ENCODE data around the gene HCN3. TPM values are rescaled to one million over a fixed set of nuclear protein-coding genes. Genes with fewer than 3 reads are reported as not detected.
A peak's percentile ranks its signal among the peaks of the same experiment; 100 is the strongest.

HCN3 gene
- total and polyA plus RNA-seq, 2 of the 13 experiments (the other 11 are each of a cell fraction or from before 2014, with no cell fraction given), result 2.4 to 10.2 TPM

GRCh38 chr1:155244368-155245162 lies 32.7 kb upstream of the HCN3 start:
- 78% methylated on average over 48 of the region's 53 CpGs for WGBS (ENCODE audit: low lambda C conversion rate)
- peak; percentile 95 for TF ChIP-seq XRCC5 (optimal IDR thresholded peaks at IDR 0.05; ENCODE audit: low read length)
- no peak for TF ChIP-seq ATRX (CRISPR knock-in tag; IDR thresholded peaks at IDR 0.05; ENCODE audit: borderline replicate concordance)
- TF ChIP-seq NONO (IDR thresholded peaks at IDR 0.05), result no peak
- TF ChIP-seq NONO (CRISPR knock-in tag; conservative IDR thresholded peaks at IDR 0.05), result no peak
- TF ChIP-seq KAT8 (CRISPR knock-in tag; IDR thresholded peaks at IDR 0.05), result no peak
- no peak for TF ChIP-seq JUN (CRISPR knock-in tag; IDR thresholded peaks at IDR 0.05)
- TF ChIP-seq RBM39 (IDR thresholded peaks at IDR 0.05; ENCODE audit: low read depth, low read length, poor library complexity, severe bottlenecking), result peak; percentile 60
- TF ChIP-seq YY1 (IDR thresholded peaks at IDR 0.05; ENCODE audit: insufficient read depth, insufficient replicate concordance, low read depth, low read length), result peak; percentile 8
- no peak for TF ChIP-seq ZNF44 (CRISPR knock-in tag; IDR thresholded peaks at IDR 0.05)
- TF ChIP-seq ZNF232 (CRISPR knock-in tag; IDR thresholded peaks at IDR 0.05; ENCODE audit: borderline replicate concordance), result no peak
- no peak for TF ChIP-seq SMARCC2 (IDR thresholded peaks at IDR 0.05)
- TF ChIP-seq FOSL2 (CRISPR knock-in tag; IDR thresholded peaks at IDR 0.05), result no peak
- no peak for TF ChIP-seq ZNF746 (CRISPR knock-in tag; IDR thresholded peaks at IDR 0.05)
- no peak for TF ChIP-seq ZNF781 (CRISPR knock-in tag; IDR thresholded peaks at IDR 0.05; ENCODE audit: borderline replicate concordance, not compliant biosample characterization)
- no peak for TF ChIP-seq TARDBP (CRISPR knock-in tag; IDR thresholded peaks at IDR 0.05)
- TF ChIP-seq ZNF263 (CRISPR knock-in tag; IDR thresholded peaks at IDR 0.05), result no peak
- TF ChIP-seq, protein P1, sequence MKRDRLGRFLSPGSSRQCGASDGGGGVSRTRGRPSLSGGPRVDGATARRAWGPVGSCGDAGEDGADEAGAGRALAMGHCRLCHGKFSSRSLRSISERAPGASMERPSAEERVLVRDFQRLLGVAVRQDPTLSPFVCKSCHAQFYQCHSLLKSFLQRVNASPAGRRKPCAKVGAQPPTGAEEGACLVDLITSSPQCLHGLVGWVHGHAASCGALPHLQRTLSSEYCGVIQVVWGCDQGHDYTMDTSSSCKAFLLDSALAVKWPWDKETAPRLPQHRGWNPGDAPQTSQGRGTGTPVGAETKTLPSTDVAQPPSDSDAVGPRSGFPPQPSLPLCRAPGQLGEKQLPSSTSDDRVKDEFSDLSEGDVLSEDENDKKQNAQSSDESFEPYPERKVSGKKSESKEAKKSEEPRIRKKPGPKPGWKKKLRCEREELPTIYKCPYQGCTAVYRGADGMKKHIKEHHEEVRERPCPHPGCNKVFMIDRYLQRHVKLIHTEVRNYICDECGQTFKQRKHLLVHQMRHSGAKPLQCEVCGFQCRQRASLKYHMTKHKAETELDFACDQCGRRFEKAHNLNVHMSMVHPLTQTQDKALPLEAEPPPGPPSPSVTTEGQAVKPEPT (CRISPR knock-in tag; IDR thresholded peaks at IDR 0.05; ENCODE audit: low read depth), result no peak
- TF ChIP-seq ZNF235 (CRISPR knock-in tag; IDR thresholded peaks at IDR 0.05; ENCODE audit: borderline replicate concordance), result no peak
- TF ChIP-seq THAP11 (CRISPR knock-in tag; IDR thresholded peaks at IDR 0.05), result no peak
- no peak for TF ChIP-seq ZNF790 (CRISPR knock-in tag; IDR thresholded peaks at IDR 0.05; ENCODE audit: borderline replicate concordance)
- TF ChIP-seq RBM22 (optimal IDR thresholded peaks at IDR 0.05; ENCODE audit: low read length), result no peak
- peak; percentile 46; the same call in 1 of the 2 replicates for TF ChIP-seq RBFOX2 (IDR thresholded peaks at IDR 0.05; ENCODE audit: low read depth, low read length)
- no peak for TF ChIP-seq CBX1 (IDR thresholded peaks at IDR 0.05; ENCODE audit: low read depth)
- no peak for TF ChIP-seq AGO2 (optimal IDR thresholded peaks at IDR 0.05; ENCODE audit: low read depth, low read length)
- TF ChIP-seq SNAPC5 (CRISPR knock-in tag; IDR thresholded peaks at IDR 0.05; ENCODE audit: borderline replicate concordance), result no peak
- TF ChIP-seq ZNF557 (CRISPR knock-in tag; IDR thresholded peaks at IDR 0.05), result no peak

More at GRCh38 chr1:155244368-155245162, 32.7 kb upstream of the HCN3 start:
- H3K4me3 ChIP-seq (replicated peaks in 1 of 3; ENCODE audit: insufficient read depth in 1 of 3, low read depth in 2 of 3, low read length in 3 of 3), result no peak overlapping the region; a peak in 1 of 6 replicates
- peaks cover 15% of the 10 kb centered on the region for H3K4me1 ChIP-seq (ENCODE audit: insufficient read depth, low read length)
- no peak overlapping the region for H3K9ac ChIP-seq (ENCODE audit: insufficient read depth, low read depth, low read length)
- no peak overlapping the region for H3K27ac ChIP-seq (ENCODE audit: extremely low read length, insufficient read depth, low read length)
- no peak overlapping the region for H2AFZ ChIP-seq (ENCODE audit: low read length)
- no peak for ATAC-seq
- ChIA-PET POLR2A (no interaction called here), CTCF (ENCODE audit: low intra/inter-chr PET ratio, low total read pairs) (interaction anchor here (0.9 kb wide), 1 partner anchor 80 kb away, joined by 3 read pairs; no protein-coding TSS in a partner anchor)
- no TSS peak for BruUV-seq (replicated peaks)
- H3K27me3 ChIP-seq (ENCODE audit: control insufficient read depth in 1 of 2, insufficient read depth in 2 of 2, low read length in 2 of 2), result no peaks in the 10 kb centered on the region
- peak overlapping the region; percentile 16; the same call in 1 of the 2 replicates for H3K4me2 ChIP-seq (ENCODE audit: low read depth, low read length)
- H3K9me3 ChIP-seq (ENCODE audit: low read length), result no peaks in the 10 kb centered on the region
- intact Hi-C loops (cut with micrococcal nuclease; ENCODE audit: unreplicated experiment), result no loop called here
- FAIRE-seq, result no peak
- in situ Hi-C loops (cut with HindIII; ENCODE audit: extremely low pct_ligation_motif_present, low pct_unique_long_range_greater_than_20kb), result loop anchor here (10.0 kb wide), 1 partner anchor 350 kb away; no protein-coding TSS in a partner anchor
- DNase-seq (ENCODE audit: low spot score), result no peak
- no peaks in the 10 kb centered on the region for H4K20me1 ChIP-seq (ENCODE audit: insufficient read depth, low read length)
- H3K36me3 ChIP-seq (replicated peaks in 1 of 2; ENCODE audit: control insufficient read depth in 1 of 2, insufficient read depth in 2 of 2, low read length in 2 of 2), result peaks cover 1 to 9% of the 10 kb centered on the region in 2 experiments; a peak in 2 of 5 replicates
- no peaks in the 10 kb centered on the region for H3K79me2 ChIP-seq (ENCODE audit: insufficient read depth, low read length)
